K562 (cell line): ENCODE data around the gene NDUFS8. TPM values are rescaled to one million over a fixed set of nuclear protein-coding genes. Genes with fewer than 3 reads are reported as not detected.

Source experiments
- ADNP ChIP-seq: fragments of 200-800 bp; sonication (Bioruptor generic); IDR thresholded peaks from 2 replicates; pipeline ENCODE4 v1.6.1; 2016; ENCODE audit warnings: missing genetic modification characterization, missing compliant biosample characterization
- AFF1 ChIP-seq, 2 experiments: fragments of 450-650 bp; IDR thresholded peaks; 2 replicates each; pipeline ENCODE4 v1.6.1; 2018; ENCODE audit warnings: mild to moderate bottlenecking in 2 of 2, low read depth in 1 of 2; ENCODE audit not compliant: partially characterized antibody in 2 of 2
- BACH1 ChIP-seq: fragments of 200-800 bp; sonication (Bioruptor generic); IDR thresholded peaks from 2 replicates; pipeline ENCODE4 v1.6.1; 2016; ENCODE audit warnings: missing genetic modification characterization, missing compliant biosample characterization
- BCOR ChIP-seq: fragments of 450-650 bp; IDR thresholded peaks from 2 replicates; pipeline ENCODE4 v1.6.1; 2016
- BRD9 ChIP-seq: fragments of 450-650 bp; IDR thresholded peaks from 2 replicates; pipeline ENCODE4 v1.6.1; 2018; ENCODE audit warnings: low read depth; ENCODE audit not compliant: partially characterized antibody
- ETV5 ChIP-seq: sonication (generic); formaldehyde crosslinking; IDR thresholded peaks from 2 replicates; pipeline ENCODE4 v1.4.0; 2020; ENCODE audit warnings: low read depth, mild to moderate bottlenecking, missing genetic modification reagents
- ETV6 ChIP-seq, 3 experiments: fragments of 150-350 bp in 1 of 3; sonication (generic) in 1 of 3; formaldehyde crosslinking in 1 of 3; IDR thresholded peaks; 2 replicates each; pipeline versions ENCODE4 v1.6.1 to v1.8.0; 2014 to 2022; ENCODE audit warnings: borderline replicate concordance in 2 of 3, low read depth in 2 of 3, antibody characterized with exemption in 1 of 3, low read length in 1 of 3, mild to moderate bottlenecking in 1 of 3, missing genetic modification reagents in 1 of 3
- FOXM1 ChIP-seq, 2 experiments: fragments of 450-650 bp in 1 of 2; sonication (generic) in 1 of 2; formaldehyde crosslinking in 1 of 2; IDR thresholded peaks; 2 replicates each; pipeline versions ENCODE4 v1.6.1 to v1.9.0; 2017 to 2022; ENCODE audit warnings: low read depth in 2 of 2, mild to moderate bottlenecking in 2 of 2, missing genetic modification reagents in 1 of 2, moderate library complexity in 1 of 2
- KHSRP ChIP-seq: fragments of 450-650 bp; IDR thresholded peaks from 2 replicates; pipeline ENCODE4 v1.6.1; 2017
- KLF13 ChIP-seq: fragments of 450-650 bp; IDR thresholded peaks from 2 replicates; pipeline ENCODE4 v1.6.1; 2016; ENCODE audit warnings: missing genetic modification characterization, low read depth, mild to moderate bottlenecking, missing compliant biosample characterization, moderate library complexity, borderline replicate concordance
- RFX1 ChIP-seq: fragments of 450-650 bp; IDR thresholded peaks from 2 replicates; pipeline ENCODE4 v1.6.1; 2016; ENCODE audit warnings: mild to moderate bottlenecking, moderate library complexity
- RHOXF2B ChIP-seq: fragments of 250-450 bp; sonication (Bioruptor Pico); conservative IDR thresholded peaks from 2 replicates; pipeline ENCODE4 v1.5.1; 2021
- SUPT5H ChIP-seq: fragments of 450-650 bp; IDR thresholded peaks from 2 replicates; pipeline ENCODE4 v1.6.1; 2016
- TCF7L2 ChIP-seq: fragments of 150-350 bp; IDR thresholded peaks from 2 replicates; pipeline ENCODE4 v1.6.1; 2016; ENCODE audit warnings: low read depth, mild to moderate bottlenecking, low read length, moderate library complexity
- ZKSCAN3 ChIP-seq: fragments of 250-450 bp; sonication (Bioruptor Pico); IDR thresholded peaks from 2 replicates; pipeline ENCODE4 v1.4.0; 2020
- ZNF224 ChIP-seq: sonication (generic); formaldehyde crosslinking; IDR thresholded peaks from 2 replicates; pipeline ENCODE4 v1.8.0; 2022; ENCODE audit warnings: mild to moderate bottlenecking, missing genetic modification reagents
- ZNF23 ChIP-seq: fragments of 250-450 bp; sonication (Bioruptor Pico); IDR thresholded peaks from 2 replicates; pipeline ENCODE4 v1.4.0; 2020; ENCODE audit warnings: mild to moderate bottlenecking
- ZNF232 ChIP-seq: sonication (generic); formaldehyde crosslinking; IDR thresholded peaks from 2 replicates; pipeline ENCODE4 v1.8.0; 2022; ENCODE audit warnings: mild to moderate bottlenecking, missing genetic modification reagents
- ZNF445 ChIP-seq: fragments of 250-450 bp; sonication (Bioruptor Pico); IDR thresholded peaks from 2 replicates; pipeline ENCODE4 v1.4.0; 2020; ENCODE audit warnings: low read depth, mild to moderate bottlenecking, moderate library complexity
- polyA plus RNA-seq, 8 experiments: library from polyadenylated mRNA; depleted of rRNA in 4 of 8; stranded (reverse) in 5 of 8; unstranded in 3 of 8; fragments of >200 nt; fragmentation: Nextera tagmentation in 2 of 8; fragmentation: Illumina TruSeq in 1 of 8; extraction: Ambion mirVana in 2 of 8; extraction: Trizol in 1 of 8; gene quantifications; 2 replicates each; pipeline versions ENCODE4 v1.2.1 to v1.2.3, GENCODE V29; 2011 to 2014; ENCODE audit warnings: inconsistent platforms in 1 of 8, missing spikeins in 1 of 8
- total RNA-seq, 7 experiments: library from RNA; depleted of rRNA in 6 of 7; stranded (reverse); fragments of >200 nt in 6 of 7; fragmentation: Illumina TruSeq in 2 of 7; extraction: Trizol in 2 of 7; gene quantifications; 2 replicates each; pipeline versions ENCODE4 v1.2.1 to v1.2.3, GENCODE V29; 2011 to 2021; ENCODE audit warnings: low replicate concordance in 1 of 7

Gene NDUFS8
- total and polyA plus RNA-seq, 9 of the 15 experiments (the other 6 are each of a cell fraction or from before 2014, with no cell fraction given), result 36.5 to 351 (median 101) TPM

DNA sequence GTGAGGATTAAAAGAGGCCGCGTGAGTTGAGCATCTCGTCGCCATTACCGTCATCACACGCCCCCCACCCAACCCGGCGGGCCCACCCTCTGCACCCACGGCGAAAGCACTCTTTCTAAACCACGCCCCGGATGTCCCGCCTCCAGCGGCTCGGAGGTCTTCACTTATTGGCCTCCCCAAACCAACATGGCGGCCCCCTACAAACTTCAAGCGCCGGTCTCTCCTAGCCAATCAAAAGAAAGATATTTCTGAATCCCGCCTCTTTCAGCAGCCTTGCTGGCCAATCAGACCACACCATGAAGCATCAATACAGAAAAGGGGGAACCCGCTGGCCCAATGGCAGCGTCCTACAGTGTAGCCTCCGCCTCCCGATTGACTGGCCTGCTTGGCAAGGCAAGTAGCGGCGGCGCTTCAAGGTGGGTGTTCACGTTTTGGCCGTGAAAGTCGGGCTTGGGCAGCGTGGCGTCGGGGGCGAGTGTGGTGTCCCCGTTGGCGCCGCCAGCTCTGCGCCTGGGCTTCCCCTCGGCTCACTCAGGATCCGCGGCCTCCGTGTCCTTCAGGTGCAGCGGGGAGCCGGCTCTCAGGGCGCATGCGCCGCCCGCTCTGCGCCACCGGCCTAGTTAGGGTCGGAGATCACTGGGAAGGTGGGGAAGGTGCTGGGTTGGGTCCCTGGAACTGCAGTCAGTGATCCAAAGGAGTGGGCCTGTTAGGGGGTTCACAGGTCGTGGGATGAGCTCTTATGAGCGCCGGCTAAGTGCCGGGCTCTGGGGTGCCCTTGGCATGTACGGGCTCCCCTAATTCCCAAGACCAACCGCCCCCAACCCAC is at the start of gene NDUFS8 (continued):
- TF ChIP-seq ETV6 (IDR thresholded peaks at IDR 0.05; ENCODE audit: borderline replicate concordance in 1 of 2, low read depth in 2 of 2, low read length in 1 of 2) (no peak), ETV6 (CRISPR knock-in tag; IDR thresholded peaks at IDR 0.05; ENCODE audit: borderline replicate concordance) (no peak; the same call in 1 of the 2 replicates), ETV5 (CRISPR knock-in tag) (peak; percentile 37; the same call in 1 of the 2 replicates), BACH1 (tag) (no peak), ZNF445 (CRISPR knock-in tag) (no peak), AFF1 (IDR thresholded peaks at IDR 0.05; ENCODE audit: low read depth in 1 of 2, partially characterized antibody in 2 of 2) (no peak), ZNF23 (CRISPR knock-in tag) (no peak), ZKSCAN3 (CRISPR knock-in tag) (no peak), KHSRP (no peak), RHOXF2B (CRISPR knock-in tag) (no peak), KLF13 (no peak), ZNF224 (no peak), FOXM1 (IDR thresholded peaks at IDR 0.05; ENCODE audit: low read depth) (no peak), FOXM1 (CRISPR knock-in tag; IDR thresholded peaks at IDR 0.05; ENCODE audit: low read depth) (no peak), ZNF232 (CRISPR knock-in tag) (peak; percentile 68; the same call in 1 of the 2 replicates), ADNP (no peak), BRD9 (no peak), TCF7L2 (no peak), BCOR (no peak), SUPT5H (peak; percentile 89), RFX1 (no peak)
